NCI-H2171 (cell line): Measurements from ENCODE around the gene TEX26.

Experiments used
- DNase-seq: peaks from one replicate; lab custom pipeline; 2025; lab: John Stamatoyannopoulos, UW

TEX26 gene

GRCh38 chr13:30932481-30933353, at the start of gene TEX26:
TEX26 (plus strand) TSS chr13:30932656; CDS start chr13:30932716, 60 bp downstream.
- DNase-seq: no peak

GRCh38 chr13:30882996-30883766, 49.3 kb upstream of the TEX26 start:
- no peak for DNase-seq

- DNase-seq: peak; percentile 30
Measured at GRCh38 chr13:30884543-30884942, 47.9 kb upstream of the TEX26 start.

GRCh38 chr13:30889196-30889690, 43.2 kb upstream of the TEX26 start:
- DNase-seq: no peak

- no peak for DNase-seq
Measured at GRCh38 chr13:30892966-30893365, 39.5 kb upstream of the TEX26 start.

GRCh38 chr13:30895773-30896172, 36.7 kb upstream of the TEX26 start:
- DNase-seq: no peak

- no peak for DNase-seq
Measured at GRCh38 chr13:30898070-30898469, 34.4 kb upstream of the TEX26 start.

GRCh38 chr13:30898678-30899241, 33.7 kb upstream of the TEX26 start:
- DNase-seq: no peak

- DNase-seq: no peak
Measured at GRCh38 chr13:30900436-30900835, 32.0 kb upstream of the TEX26 start.

- DNase-seq: no peak
Measured at GRCh38 chr13:30900952-30901749, 31.3 kb upstream of the TEX26 start.

- DNase-seq: no peak
Measured at GRCh38 chr13:30904043-30904442, 28.4 kb upstream of the TEX26 start.

- DNase-seq: no peak
Measured at GRCh38 chr13:30905932-30906383, 26.5 kb upstream of the TEX26 start, which contains the start of gene MEDAG. MEDAG (plus strand) TSS chr13:30906271; CDS start chr13:30906516, 245 bp downstream.

GRCh38 chr13:30906411-30907051, 25.9 kb upstream of the TEX26 start:
- DNase-seq: no peak

- DNase-seq: no peak
Measured at GRCh38 chr13:30907121-30907861, 25.2 kb upstream of the TEX26 start.

GRCh38 chr13:30908416-30908980, 24.0 kb upstream of the TEX26 start:
- no peak for DNase-seq

GRCh38 chr13:30910676-30911075, 21.8 kb upstream of the TEX26 start:
- DNase-seq: no peak

- no peak for DNase-seq
Measured at GRCh38 chr13:30915691-30916541, 16.5 kb upstream of the TEX26 start.

- DNase-seq: no peak
Measured at GRCh38 chr13:30916991-30917390, 15.5 kb upstream of the TEX26 start.
